ENCODE measurements around the gene ZBTB11. TPM values are rescaled to one million over a fixed set of nuclear protein-coding genes. Genes with fewer than 3 reads are reported as not detected.
"Not testable (repeated sequence)": the region's sequence is repeated elsewhere in the genome, so short reads cannot be mapped to it uniquely, and the experiment has no call there.

ZBTB11 gene
- total RNA-seq, 1 experiment from 2014 or later = 14.8 TPM

GRCh38 chr3:101709126-101709525 lies 32.2 kb upstream of the ZBTB11 start:
- H3K18ac ChIP-seq (ENCODE audit: insufficient read length, low read depth, low read length) = no peak overlapping the region
- H3K23ac ChIP-seq (ENCODE audit: insufficient read length, low read depth, low read length) = no peak overlapping the region
- Mint-ChIP-seq H3K27ac (no peak overlapping the region), H3K36me3 (ENCODE audit: insufficient read depth in 1 of 3, low read depth in 3 of 3) (peaks cover 0 to 5% (median 4%) of the 10 kb centered on the region in 3 experiments; a peak in 3 of 7 replicates), H3K4me1 (peaks cover 4% of the 10 kb centered on the region in 2 experiments; a peak in 3 of 4 replicates), H3K27me3 (ENCODE audit: low read depth) (peaks cover 3% of the 10 kb centered on the region; the same call in 1 of the 2 replicates), H3K4me3 (no peak overlapping the region), H3K9me3 (peaks cover 2 to 11% of the 10 kb centered on the region in 2 experiments; a peak in 4 of 5 replicates)
- no peak overlapping the region for H4K5ac ChIP-seq (ENCODE audit: insufficient read length, low read depth, low read length)
- H4K91ac ChIP-seq (ENCODE audit: insufficient read length, low read depth, low read length) = no peak overlapping the region
- H2BK12ac ChIP-seq (ENCODE audit: insufficient read length, low read depth, low read length) = no peak overlapping the region
- H3K27ac ChIP-seq (ENCODE audit: insufficient read length, low read depth, low read length) = no peak overlapping the region
- no peak overlapping the region for H2BK15ac ChIP-seq (ENCODE audit: low read depth, low read length)
- H4K8ac ChIP-seq (replicated peaks; ENCODE audit: insufficient read length, low read depth, low read length) = no peak overlapping the region
- H3K56ac ChIP-seq (ENCODE audit: insufficient read length, low read depth, low read length) = no peak overlapping the region
- H3K4ac ChIP-seq (ENCODE audit: low read depth, low read length) = no peak overlapping the region
- H2AK5ac ChIP-seq (ENCODE audit: insufficient read length, low read length) = no peak overlapping the region
- no peaks in the 10 kb centered on the region for H3K79me2 ChIP-seq (ENCODE audit: insufficient read depth, low read length)
- H3K27me3 ChIP-seq (ENCODE audit: insufficient read depth, low read length) = no peaks in the 10 kb centered on the region
- WGBS (ENCODE audit: extremely low coverage, insufficient read length, low lambda C conversion rate) = no CpG with 5 or more reads among the region's 4 CpGs
- H3K14ac ChIP-seq (ENCODE audit: insufficient read depth, low read length) = no peak overlapping the region
- no peak for DNase-seq
- no peaks in the 10 kb centered on the region for H4K20me1 ChIP-seq (ENCODE audit: control insufficient read depth, insufficient read depth, insufficient read length)
- H2BK120ac ChIP-seq (ENCODE audit: low read depth, low read length, poor library complexity, severe bottlenecking) = no peak overlapping the region
- no peaks in the 10 kb centered on the region for H3K79me1 ChIP-seq (ENCODE audit: insufficient read depth, low read depth, low read length, poor library complexity, severe bottlenecking)
- no peak overlapping the region for H2BK20ac ChIP-seq (ENCODE audit: low read depth, low read length, poor library complexity, severe bottlenecking)
- H3T11ph ChIP-seq (ENCODE audit: low read length) = no peak overlapping the region
- no peak for TF ChIP-seq CTCF (conservative IDR thresholded peaks at IDR 0.05)
- no peak overlapping the region for H2AFZ ChIP-seq (ENCODE audit: low read length)
- no peak overlapping the region for H3K9ac ChIP-seq (ENCODE audit: extremely low read depth, insufficient read length, low read length)
- H3K4me1 ChIP-seq (ENCODE audit: insufficient read depth, low read length) = no peaks in the 10 kb centered on the region
- no peaks in the 10 kb centered on the region for H3K23me2 ChIP-seq (ENCODE audit: insufficient read length, low read depth, low read length, poor library complexity, severe bottlenecking)
- H3K4me2 ChIP-seq (ENCODE audit: insufficient read depth, insufficient read length, low read length) = no peak overlapping the region
- H2BK5ac ChIP-seq (ENCODE audit: insufficient read length, low read length) = no peak overlapping the region
- H3K9me3 ChIP-seq (ENCODE audit: control insufficient read depth, low read depth, low read length) = no peaks in the 10 kb centered on the region

GRCh38 chr3:101704639-101705038 lies 27.7 kb upstream of the ZBTB11 start:
- H3K36me3 Mint-ChIP-seq (ENCODE audit: insufficient read depth in 1 of 3, low read depth in 3 of 3) = peaks cover 0 to 11% (median 0%) of the 10 kb centered on the region in 3 experiments; a peak in 2 of 7 replicates
- not testable (repeated sequence) for H3K18ac ChIP-seq (ENCODE audit: insufficient read length, low read depth, low read length); H4K8ac ChIP-seq (replicated peaks; ENCODE audit: insufficient read length, low read depth, low read length); H3K23me2 ChIP-seq (ENCODE audit: insufficient read length, low read depth, low read length, poor library complexity, severe bottlenecking); H3K27me3 ChIP-seq (ENCODE audit: insufficient read depth, low read length); H4K5ac ChIP-seq (ENCODE audit: insufficient read length, low read depth, low read length); H2AK5ac ChIP-seq (ENCODE audit: insufficient read length, low read length); H3K27me3 Mint-ChIP-seq (ENCODE audit: low read depth); H4K91ac ChIP-seq (ENCODE audit: insufficient read length, low read depth, low read length); H2BK5ac ChIP-seq (ENCODE audit: insufficient read length, low read length); H3K79me1 ChIP-seq (ENCODE audit: insufficient read depth, low read depth, low read length, poor library complexity, severe bottlenecking); H3T11ph ChIP-seq (ENCODE audit: low read length); H3K4me2 ChIP-seq (ENCODE audit: insufficient read depth, insufficient read length, low read length); H3K4me3 Mint-ChIP-seq; H3K79me2 ChIP-seq (ENCODE audit: insufficient read depth, low read length); H3K14ac ChIP-seq (ENCODE audit: insufficient read depth, low read length); H2BK20ac ChIP-seq (ENCODE audit: low read depth, low read length, poor library complexity, severe bottlenecking); H3K4ac ChIP-seq (ENCODE audit: low read depth, low read length); H3K27ac ChIP-seq (ENCODE audit: insufficient read length, low read depth, low read length); H2BK15ac ChIP-seq (ENCODE audit: low read depth, low read length); H4K20me1 ChIP-seq (ENCODE audit: control insufficient read depth, insufficient read depth, insufficient read length); H3K9ac ChIP-seq (ENCODE audit: extremely low read depth, insufficient read length, low read length); DNase-seq; H3K56ac ChIP-seq (ENCODE audit: insufficient read length, low read depth, low read length); H2AFZ ChIP-seq (ENCODE audit: low read length); H3K23ac ChIP-seq (ENCODE audit: insufficient read length, low read depth, low read length); H2BK120ac ChIP-seq (ENCODE audit: low read depth, low read length, poor library complexity, severe bottlenecking); H2BK12ac ChIP-seq (ENCODE audit: insufficient read length, low read depth, low read length); H3K9me3 ChIP-seq (ENCODE audit: control insufficient read depth, low read depth, low read length); H3K9me3 Mint-ChIP-seq; H3K4me1 ChIP-seq (ENCODE audit: insufficient read depth, low read length); H3K27ac Mint-ChIP-seq
- H3K4me1 Mint-ChIP-seq = peaks cover 29 to 33% of the 10 kb centered on the region in 2 experiments
- WGBS (ENCODE audit: extremely low coverage, insufficient read length, low lambda C conversion rate) = no CpG with 5 or more reads among the region's 2 CpGs

Data from H9 (cell line).